HG03135 (cell line): ENCODE measurements around the gene ARHGAP18.

Experiments
- ATAC-seq: cut with Tn5 transposase; IDR thresholded peaks from one replicate; pipeline ENCODE4 v1.9.1; 2021; ENCODE audit warnings: mild to moderate bottlenecking, moderate library complexity; ENCODE audit not compliant: unreplicated experiment

The ARHGAP18 gene, protein sequence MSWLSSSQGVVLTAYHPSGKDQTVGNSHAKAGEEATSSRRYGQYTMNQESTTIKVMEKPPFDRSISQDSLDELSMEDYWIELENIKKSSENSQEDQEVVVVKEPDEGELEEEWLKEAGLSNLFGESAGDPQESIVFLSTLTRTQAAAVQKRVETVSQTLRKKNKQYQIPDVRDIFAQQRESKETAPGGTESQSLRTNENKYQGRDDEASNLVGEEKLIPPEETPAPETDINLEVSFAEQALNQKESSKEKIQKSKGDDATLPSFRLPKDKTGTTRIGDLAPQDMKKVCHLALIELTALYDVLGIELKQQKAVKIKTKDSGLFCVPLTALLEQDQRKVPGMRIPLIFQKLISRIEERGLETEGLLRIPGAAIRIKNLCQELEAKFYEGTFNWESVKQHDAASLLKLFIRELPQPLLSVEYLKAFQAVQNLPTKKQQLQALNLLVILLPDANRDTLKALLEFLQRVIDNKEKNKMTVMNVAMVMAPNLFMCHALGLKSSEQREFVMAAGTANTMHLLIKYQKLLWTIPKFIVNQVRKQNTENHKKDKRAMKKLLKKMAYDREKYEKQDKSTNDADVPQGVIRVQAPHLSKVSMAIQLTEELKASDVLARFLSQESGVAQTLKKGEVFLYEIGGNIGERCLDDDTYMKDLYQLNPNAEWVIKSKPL

DNA sequence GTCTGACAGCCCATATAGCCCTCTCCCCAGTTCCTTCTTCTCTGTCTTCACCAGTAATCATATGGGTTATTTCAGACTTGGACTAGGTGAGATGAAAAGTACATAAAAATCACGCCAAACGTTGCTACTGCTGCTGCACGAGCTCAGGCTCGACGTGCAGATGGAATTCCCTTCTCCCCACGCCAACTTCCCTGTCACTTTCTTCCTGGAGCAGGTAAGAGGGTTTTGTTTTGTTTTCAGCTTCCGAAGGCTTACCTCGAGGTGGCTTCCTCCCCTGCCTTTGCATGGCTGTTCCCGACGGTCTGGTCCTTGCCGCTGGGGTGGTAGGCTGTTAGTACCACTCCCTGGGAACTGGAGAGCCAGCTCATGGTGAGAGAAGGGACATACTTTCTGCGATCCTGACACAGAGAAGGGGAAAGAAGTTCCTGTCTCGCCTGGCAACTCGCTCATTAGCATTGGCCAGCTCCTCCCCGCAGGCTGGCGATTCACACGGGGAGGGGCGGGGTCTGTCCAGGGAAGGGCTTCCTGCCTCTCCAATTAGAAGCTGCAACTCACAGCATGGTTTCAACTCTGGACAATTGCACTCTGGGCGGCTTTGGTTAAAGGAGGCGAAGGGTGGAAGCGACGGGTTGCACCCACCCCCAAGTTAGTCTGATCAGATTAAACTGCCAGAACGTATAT lies at the start of gene ARHGAP18:
TSS of gene ARHGAP18 (minus strand) at position 409 of the 681 bp plus-strand sequence. CDS start at position 368, 41 bp downstream.
- ATAC-seq: peak; percentile 94

GRCh38 chr6:129755787-129756186 lies 45.8 kb upstream of the ARHGAP18 start:
- no peak for ATAC-seq

- no peak for ATAC-seq
These were observed 44.8 kb upstream of the ARHGAP18 start for GRCh38 chr6:129754750-129755149.

- no peak for ATAC-seq
These were observed 43.4 kb upstream of the ARHGAP18 start for GRCh38 chr6:129753422-129753821.

DNA sequence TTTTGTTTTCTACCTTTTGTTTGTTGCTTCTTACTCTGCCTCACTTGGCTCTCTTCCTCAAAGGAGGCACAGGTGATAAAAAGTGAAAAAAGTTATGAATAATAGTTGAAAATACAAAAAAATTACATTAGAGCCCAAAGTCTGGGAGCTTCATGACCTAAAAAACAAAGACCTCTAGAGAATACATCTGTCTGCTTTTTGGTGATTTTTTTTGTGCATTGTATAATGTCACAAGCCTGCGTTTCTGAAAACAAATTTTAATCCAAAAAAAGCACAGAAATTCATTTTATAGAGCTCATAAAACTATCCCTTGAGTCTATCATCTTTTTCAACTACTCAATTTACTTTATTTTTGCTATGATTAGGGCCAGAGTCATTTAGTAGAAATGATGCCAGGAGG lies 41.4 kb upstream of the ARHGAP18 start:
- ATAC-seq: no peak

GRCh38 chr6:129750360-129750759 lies 40.4 kb upstream of the ARHGAP18 start:
- no peak for ATAC-seq

GRCh38 chr6:129749749-129750120 lies 39.8 kb upstream of the ARHGAP18 start:
- peak; percentile 40 for ATAC-seq

DNA sequence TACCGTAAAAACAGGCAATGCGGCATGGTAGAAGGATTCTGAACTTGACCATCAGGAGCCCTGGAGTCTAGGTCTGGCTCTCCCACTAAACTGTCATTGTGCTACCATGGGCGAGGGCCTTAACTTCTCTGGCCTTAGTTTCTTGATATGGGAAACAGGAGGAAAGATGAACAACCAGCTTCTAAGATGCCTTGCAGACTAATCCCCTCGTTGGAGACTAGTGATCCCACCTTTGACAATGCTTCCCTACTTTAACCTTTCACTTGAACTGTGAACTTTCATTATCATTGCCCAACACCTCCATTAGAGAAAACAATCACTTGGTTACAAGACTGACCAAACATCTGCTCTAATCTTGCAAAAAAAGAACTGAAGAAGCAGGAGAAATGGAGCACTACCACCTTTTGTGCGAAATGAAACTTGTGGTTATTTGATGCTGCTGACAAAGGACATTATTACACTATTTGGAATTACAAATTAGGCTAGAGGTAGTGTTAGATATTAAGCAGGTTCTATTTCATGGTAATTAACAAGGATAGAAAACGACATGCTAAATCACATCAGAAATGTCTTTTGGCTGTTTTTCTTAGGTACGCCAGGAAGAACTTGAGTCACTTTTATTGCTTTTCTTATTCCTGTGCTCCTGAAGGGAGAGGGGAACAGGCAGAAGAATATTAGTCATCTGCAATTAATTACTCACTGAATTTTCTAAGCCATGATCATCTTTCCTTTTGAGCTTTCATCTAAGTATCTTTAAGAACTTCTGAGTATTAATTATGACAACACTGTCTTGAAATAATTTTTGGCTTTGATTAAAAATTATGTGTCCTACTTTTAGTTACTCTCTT lies 39.1 kb upstream of the ARHGAP18 start:
- ATAC-seq: no peak

- ATAC-seq: peak; percentile 91
These were observed 38.4 kb upstream of the ARHGAP18 start for GRCh38 chr6:129748212-129748900.

GRCh38 chr6:129747588-129748112 lies 37.7 kb upstream of the ARHGAP18 start:
- ATAC-seq: no peak

DNA sequence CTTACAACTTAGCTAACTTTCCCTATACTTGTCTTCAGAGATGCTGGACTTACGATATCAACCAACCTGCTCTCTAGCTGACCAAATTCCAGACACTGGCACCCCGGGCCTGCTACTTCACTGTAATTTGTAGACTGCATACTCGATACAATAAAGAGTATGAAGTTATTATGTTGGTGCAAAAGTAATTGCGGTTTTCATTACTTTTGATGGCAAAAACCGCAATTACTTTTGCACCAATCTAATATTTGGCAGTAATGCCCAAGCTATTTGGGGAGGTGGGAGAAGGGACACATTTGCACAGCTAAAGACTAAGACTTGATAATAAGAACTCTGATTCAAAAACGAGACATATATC lies 34.9 kb upstream of the ARHGAP18 start:
- ATAC-seq: no peak

DNA sequence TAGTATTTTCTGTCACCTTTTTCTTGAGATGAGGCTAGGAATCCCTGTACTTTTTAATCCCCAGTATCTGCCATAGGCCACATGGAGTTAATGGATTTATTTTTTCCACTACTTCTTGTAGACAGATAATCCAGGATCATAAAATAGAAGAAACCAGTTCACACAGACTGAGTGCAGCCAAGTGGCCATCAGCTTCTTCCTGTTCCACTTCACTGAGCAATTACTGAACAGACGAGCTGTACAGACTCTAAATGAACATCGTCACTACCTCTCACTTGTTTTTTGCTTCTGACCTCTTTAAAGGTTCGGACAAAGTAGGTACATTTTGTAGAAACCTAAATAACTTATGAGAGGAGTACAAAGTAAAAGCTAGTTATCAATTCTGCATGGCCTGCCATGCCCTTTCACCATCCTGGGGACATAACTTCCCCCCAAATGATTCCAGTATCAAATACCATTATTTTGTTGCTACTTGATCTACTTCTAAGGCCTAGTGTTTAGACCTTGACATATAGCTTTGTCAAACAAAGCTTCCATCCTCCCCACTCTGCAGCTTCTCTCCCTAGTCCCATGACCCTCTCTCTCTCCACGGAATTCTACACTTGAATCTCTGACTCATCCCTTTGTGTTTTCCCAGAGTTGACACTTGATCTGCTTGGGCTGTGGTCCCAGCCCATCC lies 34.4 kb upstream of the ARHGAP18 start:
- ATAC-seq: no peak

- no peak for ATAC-seq
These were observed 30.0 kb upstream of the ARHGAP18 start for GRCh38 chr6:129740013-129740412.

GRCh38 chr6:129736105-129736504 lies 26.1 kb upstream of the ARHGAP18 start:
- no peak for ATAC-seq

GRCh38 chr6:129733290-129733689 lies 23.3 kb upstream of the ARHGAP18 start:
- no peak for ATAC-seq

DNA sequence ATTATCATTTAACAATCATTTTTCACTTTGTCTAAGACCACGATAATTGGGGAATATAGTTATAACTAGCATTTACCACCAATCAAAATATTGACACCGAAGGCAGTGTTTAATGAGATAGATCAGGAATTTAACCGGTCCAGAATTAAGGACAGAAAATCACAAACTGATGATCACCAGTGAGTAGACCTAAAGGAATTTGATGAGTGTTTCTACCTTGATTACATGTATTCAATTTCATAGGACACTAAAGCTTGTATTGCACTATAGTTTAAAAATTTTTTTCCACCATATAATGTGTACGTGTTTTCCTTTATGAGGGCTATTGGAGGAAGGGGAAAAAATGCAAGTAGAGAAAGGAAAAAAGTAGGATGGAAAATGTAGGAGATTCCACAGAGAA lies 22.6 kb upstream of the ARHGAP18 start:
- no peak for ATAC-seq

- ATAC-seq: no peak
These were observed 22.1 kb upstream of the ARHGAP18 start for GRCh38 chr6:129732034-129732433.

- no peak for ATAC-seq
These were observed 21.5 kb upstream of the ARHGAP18 start for GRCh38 chr6:129731428-129731827.

DNA sequence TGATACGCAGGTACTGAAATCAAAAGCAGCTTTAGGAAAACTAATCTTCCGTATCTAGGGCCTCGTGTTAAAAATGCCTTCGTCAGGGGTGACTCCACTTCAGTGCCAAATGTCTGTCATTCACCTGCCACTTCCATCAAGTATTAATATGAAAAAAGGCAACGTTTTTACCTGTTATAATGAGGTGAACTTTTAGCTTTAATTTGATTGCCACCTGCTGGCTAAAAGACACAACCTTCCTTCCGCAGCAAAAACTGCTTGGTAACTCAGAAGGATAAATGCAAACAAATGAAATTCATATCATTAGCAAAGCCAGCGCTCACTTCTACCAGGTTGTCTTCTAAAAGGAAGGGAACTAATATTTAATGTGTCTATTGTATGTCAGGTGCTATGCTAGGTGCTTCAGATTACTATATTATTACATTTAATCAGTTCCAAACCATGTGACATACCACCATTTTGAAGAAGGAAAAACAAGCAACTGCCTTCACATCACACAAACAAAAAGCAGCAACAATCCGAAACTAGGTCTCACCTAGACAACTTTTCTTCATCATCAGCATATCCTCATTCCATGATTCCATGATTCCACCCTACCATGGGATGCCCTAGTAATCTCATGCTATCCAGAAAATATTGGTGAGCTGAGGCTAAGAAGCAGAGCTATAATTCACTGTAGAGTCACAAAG lies 20.6 kb upstream of the ARHGAP18 start:
- ATAC-seq: no peak
